Endothelial cell of umbilical vein (primary cell): ENCODE data around the gene HDAC4. TPM values are rescaled to one million over a fixed set of nuclear protein-coding genes. Genes with fewer than 3 reads are reported as not detected.

Source experiments
- BruUV-seq: library from RNA; stranded (reverse); fragments of 400-500 nt; replicated peaks from 2 replicates; lab custom pipeline; 2021; lab: Mats Ljungman, UMichigan
- CTCF ChIA-PET: fragments of 300-600, 350-600 bp; sonication (Branson Sonifier 250); formaldehyde crosslinking; loops from one replicate; lab custom pipeline; 2021; ENCODE audit warnings: antibody characterized with exemption, inconsistent platforms; lab: Charles Lee
- POLR2A ChIA-PET: fragments of 300-600, 350-600 bp; sonication (Branson Sonifier 250); formaldehyde crosslinking; loops from one replicate; lab custom pipeline; 2021; ENCODE audit warnings: antibody characterized with exemption, inconsistent platforms; lab: Charles Lee
- DNase-seq: peaks from one replicate; pipeline ENCODE4 v3.0.0-alpha.2; 2011; ENCODE audit warnings: low read depth, low spot score
- FAIRE-seq: peaks from 2 replicates; lab custom pipeline; 2011; peaks lifted over from hg19 to GRCh38; lab: Jason Lieb, UNC
- H2AFZ ChIP-seq: 2 replicates; pipeline ENCODE4 v1.6.0; 2012; ENCODE audit warnings: low read depth, low read length, control low read depth, inconsistent platforms
- H3K27ac ChIP-seq: 2 replicates; pipeline ENCODE4 v1.5.1; 2011; ENCODE audit warnings: low read depth, mild to moderate bottlenecking, control low read depth, low read length, moderate library complexity; ENCODE audit not compliant: insufficient read depth
- H3K27me3 ChIP-seq, 2 experiments: 2 replicates each; pipeline versions ENCODE4 v1.6.0 to v1.6.1; 2011; ENCODE audit warnings: low read length in 2 of 2, mixed read lengths in 1 of 2; ENCODE audit not compliant: control insufficient read depth in 2 of 2, insufficient read depth in 2 of 2
- H3K36me3 ChIP-seq, 2 experiments: 2 replicates in 1 of 2; 3 replicates in 1 of 2; pipeline ENCODE4 v1.5.1; 2011; ENCODE audit warnings: low read length in 2 of 2, mild to moderate bottlenecking in 1 of 2, moderate library complexity in 1 of 2; ENCODE audit not compliant: control insufficient read depth in 2 of 2, insufficient read depth in 2 of 2; ENCODE audit errors: extremely low read depth in 1 of 2
- H3K4me1 ChIP-seq: 3 replicates; pipeline ENCODE4 v1.5.1; 2011; ENCODE audit warnings: mild to moderate bottlenecking, low read length; ENCODE audit not compliant: control insufficient read depth, insufficient read depth; ENCODE audit errors: extremely low read depth
- H3K4me2 ChIP-seq: 2 replicates; pipeline ENCODE4 v1.6.1; 2011; ENCODE audit warnings: low read length, control low read depth, mixed read lengths; ENCODE audit not compliant: insufficient read depth
- H3K4me3 ChIP-seq, 3 experiments: fragments of 200-600 bp in 1 of 3; sonication (generic), shearing (Covaris generic) in 1 of 3; replicated peaks in 1 of 3; 2 replicates each; pipeline ENCODE4 v1.5.1; 2011 to 2016; ENCODE audit warnings: control low read depth in 3 of 3, low read length in 3 of 3, mild to moderate bottlenecking in 2 of 3, inconsistent platforms in 1 of 3, low read depth in 1 of 3, moderate library complexity in 1 of 3; ENCODE audit not compliant: insufficient read depth in 1 of 3
- H3K79me2 ChIP-seq: 2 replicates; pipeline ENCODE4 v1.6.0; 2012; ENCODE audit warnings: low read length, inconsistent platforms; ENCODE audit not compliant: control insufficient read depth, insufficient read depth
- H3K9ac ChIP-seq: replicated peaks from 2 replicates; pipeline ENCODE3; 2011; ENCODE audit warnings: low read length, control low read depth; ENCODE audit not compliant: insufficient read depth; ENCODE audit errors: extremely low read depth
- H3K9me1 ChIP-seq: replicated peaks from 3 replicates; pipeline ENCODE4 v1.6.0; 2011; ENCODE audit warnings: mild to moderate bottlenecking, low read length; ENCODE audit not compliant: control insufficient read depth, insufficient read depth; ENCODE audit errors: extremely low read depth
- H3K9me3 ChIP-seq: replicated peaks from 2 replicates; pipeline ENCODE4 v1.5.1; 2012; ENCODE audit warnings: low read length, inconsistent platforms; ENCODE audit not compliant: control insufficient read depth, insufficient read depth
- H4K20me1 ChIP-seq: replicated peaks from 2 replicates; pipeline ENCODE3; 2011; ENCODE audit warnings: mild to moderate bottlenecking, low read length; ENCODE audit not compliant: control insufficient read depth, insufficient read depth; ENCODE audit errors: extremely low read depth
- CTCF ChIP-seq, 2 donors: IDR thresholded peaks; 1 replicate in 1 of 2; 2 replicates in 1 of 2; pipeline ENCODE4 v1.5.1; 2011; ENCODE audit warnings: low read length in 2 of 2, mild to moderate bottlenecking in 2 of 2, moderate library complexity in 2 of 2, control low read depth in 1 of 2, inconsistent platforms in 1 of 2, low read depth in 1 of 2; ENCODE audit not compliant: insufficient read depth in 1 of 2; ENCODE audit errors: extremely low read depth in 1 of 2
- EZH2 ChIP-seq: IDR thresholded peaks from 2 replicates; pipeline ENCODE4 v1.6.1; 2012; ENCODE audit warnings: borderline replicate concordance, low read depth, mild to moderate bottlenecking, moderate library complexity, low read length, inconsistent platforms; ENCODE audit not compliant: severe bottlenecking
- FOS ChIP-seq: IDR thresholded peaks from 2 replicates; pipeline ENCODE4 v1.6.1; 2011; ENCODE audit warnings: mild to moderate bottlenecking, low read length, moderate library complexity, borderline replicate concordance; ENCODE audit not compliant: insufficient read depth
- GATA2 ChIP-seq: IDR thresholded peaks from 2 replicates; pipeline ENCODE4 v1.7.0; 2011; ENCODE audit warnings: low read depth, mild to moderate bottlenecking, moderate library complexity, mixed read lengths, low read length; ENCODE audit not compliant: insufficient read length, insufficient read depth
- JUN ChIP-seq: IDR thresholded peaks from 2 replicates; pipeline ENCODE4 v1.6.1; 2011; ENCODE audit warnings: borderline replicate concordance, low read depth; ENCODE audit not compliant: insufficient read length, insufficient read depth
- MAX ChIP-seq: IDR thresholded peaks from 2 replicates; pipeline ENCODE4 v1.6.1; 2011; ENCODE audit not compliant: insufficient read depth, insufficient read length
- MYC ChIP-seq: IDR thresholded peaks from one replicate; pipeline ENCODE4 v1.6.1; 2011; ENCODE audit warnings: mild to moderate bottlenecking, low read depth, low read length
- POLR2AphosphoS5 ChIP-seq: IDR thresholded peaks from 2 replicates; pipeline ENCODE4 v1.6.1; 2012; ENCODE audit warnings: low read depth, mild to moderate bottlenecking, control low read depth, low read length, moderate library complexity; ENCODE audit not compliant: insufficient read depth
- dilution Hi-C: fragments of 300-500 bp; cut with MboI; formaldehyde crosslinking; loops from one replicate; pipeline ENCODE4 v1.15.0; 2019; ENCODE audit warnings: low sequenced_read_pairs; ENCODE audit not compliant: extremely low pct_ligation_motif_present
- intact Hi-C: fragments of 100-400 bp; cut with micrococcal nuclease; formaldehyde crosslinking; loops from one replicate; pipeline ENCODE4 v1.10.0; 2022
- polyA plus RNA-seq, 4 experiments: library from polyadenylated mRNA; depleted of rRNA in 3 of 4; stranded (reverse) in 3 of 4; unstranded in 1 of 4; fragments of >200 nt; gene quantifications; 2 replicates each; pipeline versions ENCODE4 v1.2.1 to v1.2.3, GENCODE V29; 2011 to 2012; ENCODE audit warnings: missing spikeins in 1 of 4
- total RNA-seq: library from RNA; stranded (reverse); gene quantifications from 2 replicates; pipeline ENCODE4 v1.2.3, GENCODE V29; 2021

HDAC4 gene
- total and polyA plus RNA-seq, 2 donors (not counting 3 experiments of a cell fraction or from before 2014, with no cell fraction given), result 13.4 to 33.0 TPM

GRCh38 chr2:239077260-239077659, 323.6 kb downstream of the HDAC4 start:
- no TSS peak for BruUV-seq
- Histone ChIP-seq H2AFZ (no peak overlapping the region), H3K79me2 (no peaks in the 10 kb centered on the region), H3K9ac (no peak overlapping the region), H3K9me3 (no peaks in the 10 kb centered on the region), H4K20me1 (no peaks in the 10 kb centered on the region), H3K9me1 (no peaks in the 10 kb centered on the region), H3K27me3 (no peaks in the 10 kb centered on the region), H3K4me1 (no peaks in the 10 kb centered on the region), H3K4me3 (no peak overlapping the region), H3K27ac (no peak overlapping the region), H3K4me2 (no peak overlapping the region), H3K36me3 (peaks cover 0 to 7% of the 10 kb centered on the region in 2 experiments)
- POLR2A ChIA-PET, result no interaction called here
- CTCF ChIA-PET, result no interaction called here
- dilution Hi-C loops, result no loop called here
- FAIRE-seq (no peak), DNase-seq (no peak)
- intact Hi-C loops, result no loop called here
- no peak for TF ChIP-seq POLR2AphosphoS5
- no peak for TF ChIP-seq MYC
- TF ChIP-seq MAX, result no peak
- no peak for TF ChIP-seq FOS
- no peak for TF ChIP-seq GATA2
- TF ChIP-seq JUN, result no peak
- no peak for TF ChIP-seq EZH2
- no peak for TF ChIP-seq CTCF (IDR thresholded peaks at IDR 0.05; ENCODE audit: extremely low read depth in 1 of 2, insufficient read depth in 1 of 2, low read depth in 1 of 2, low read length in 2 of 2)
